Mesenchymal stem cell (in vitro differentiated cells and primary cell): ENCODE data around the gene SNX20.

ENCODE experiments used
- DNase-seq: peaks from one replicate; pipeline ENCODE4 v3.0.0-alpha.2; 2013
- H2AFZ ChIP-seq: one replicate; pipeline ENCODE4 v1.6.1; 2013; ENCODE audit warnings: low read depth, mild to moderate bottlenecking, control low read depth, inconsistent platforms, low read length, moderate library complexity
- H2AK5ac ChIP-seq: 2 replicates; pipeline ENCODE4 v1.6.1; 2013; ENCODE audit warnings: low read length, moderate library complexity, mild to moderate bottlenecking, inconsistent platforms; ENCODE audit not compliant: severe bottlenecking
- H2BK120ac ChIP-seq: one replicate; pipeline ENCODE4 v1.6.1; 2013; ENCODE audit warnings: low read depth, mild to moderate bottlenecking, inconsistent platforms, low read length, moderate library complexity
- H2BK12ac ChIP-seq, 2 experiments: one replicate each; pipeline ENCODE4 v1.6.1; 2013; ENCODE audit warnings: inconsistent platforms in 2 of 2, low read length in 2 of 2, mild to moderate bottlenecking in 2 of 2, moderate library complexity in 2 of 2, control low read depth in 1 of 2
- H2BK15ac ChIP-seq: one replicate; pipeline ENCODE4 v1.6.1; 2013; ENCODE audit warnings: mild to moderate bottlenecking, low read depth, inconsistent platforms; ENCODE audit not compliant: poor library complexity, severe bottlenecking
- H2BK5ac ChIP-seq: 2 replicates; pipeline ENCODE4 v1.6.1; 2013; ENCODE audit warnings: low read depth, mild to moderate bottlenecking, low read length, control low read depth, inconsistent platforms; ENCODE audit not compliant: poor library complexity, severe bottlenecking
- H3K14ac ChIP-seq, 2 experiments: one replicate each; pipeline ENCODE4 v1.6.1; 2013; ENCODE audit warnings: inconsistent platforms in 2 of 2, low read length in 2 of 2, control low read depth in 1 of 2, mild to moderate bottlenecking in 1 of 2, moderate library complexity in 1 of 2
- H3K18ac ChIP-seq, 2 experiments: one replicate each; pipeline ENCODE4 v1.6.1; 2013; ENCODE audit warnings: inconsistent platforms in 2 of 2, low read length in 2 of 2, control low read depth in 1 of 2, low read depth in 1 of 2, mild to moderate bottlenecking in 1 of 2
- H3K23ac ChIP-seq, 2 experiments: one replicate each; pipeline ENCODE4 v1.6.1; 2013; ENCODE audit warnings: inconsistent platforms in 2 of 2, low read length in 2 of 2, mild to moderate bottlenecking in 2 of 2, moderate library complexity in 2 of 2, control low read depth in 1 of 2
- H3K27ac ChIP-seq: 2 replicates; pipeline ENCODE4 v1.5.1; 2013; ENCODE audit warnings: mild to moderate bottlenecking, moderate library complexity, low read length, control low read depth, inconsistent platforms; ENCODE audit not compliant: poor library complexity, severe bottlenecking
- H3K27me3 ChIP-seq, 2 experiments: 2 replicates each; pipeline versions ENCODE4 v1.6.1 to v1.7.0; 2013; ENCODE audit warnings: low read length in 2 of 2, mild to moderate bottlenecking in 2 of 2, moderate library complexity in 2 of 2, control low read depth in 1 of 2, inconsistent platforms in 1 of 2; ENCODE audit not compliant: control insufficient read depth in 1 of 2, insufficient read depth in 1 of 2
- H3K36me3 ChIP-seq, 2 experiments: 2 replicates each; pipeline versions ENCODE4 v1.6.1 to v1.7.0; 2013; ENCODE audit warnings: low read length in 2 of 2, control low read depth in 1 of 2, inconsistent platforms in 1 of 2, low read depth in 1 of 2, mild to moderate bottlenecking in 1 of 2; ENCODE audit not compliant: insufficient read depth in 2 of 2, control insufficient read depth in 1 of 2
- H3K4ac ChIP-seq, 2 experiments: one replicate each; pipeline ENCODE4 v1.6.1; 2013; ENCODE audit warnings: inconsistent platforms in 2 of 2, low read length in 2 of 2, mild to moderate bottlenecking in 2 of 2, moderate library complexity in 2 of 2, control low read depth in 1 of 2, low read depth in 1 of 2
- H3K4me1 ChIP-seq: 2 replicates; pipeline ENCODE4 v1.6.1; 2013; ENCODE audit warnings: low read depth, low read length, control low read depth; ENCODE audit not compliant: control insufficient read depth, insufficient read depth
- H3K4me2 ChIP-seq: 2 replicates; pipeline ENCODE4 v1.6.1; 2013; ENCODE audit warnings: low read length, mild to moderate bottlenecking, inconsistent platforms; ENCODE audit not compliant: poor library complexity, severe bottlenecking
- H3K4me3 ChIP-seq, 2 experiments: 2 replicates each; pipeline versions ENCODE4 v1.5.1 to v1.7.0; 2013; ENCODE audit warnings: low read length in 2 of 2, mild to moderate bottlenecking in 2 of 2, control low read depth in 1 of 2, low read depth in 1 of 2; ENCODE audit not compliant: insufficient read depth in 1 of 2
- H3K79me1 ChIP-seq: replicated peaks from 2 replicates; pipeline ENCODE4 v1.6.1; 2013; ENCODE audit warnings: mild to moderate bottlenecking, control low read depth, low read length, inconsistent platforms; ENCODE audit not compliant: poor library complexity, severe bottlenecking
- H3K9ac ChIP-seq: 2 replicates; pipeline ENCODE4 v1.7.0; 2013; ENCODE audit warnings: mild to moderate bottlenecking, low read length, moderate library complexity
- H3K9me3 ChIP-seq: 2 replicates; pipeline ENCODE4 v1.7.0; 2013; ENCODE audit warnings: mild to moderate bottlenecking, low read length; ENCODE audit not compliant: control insufficient read depth
- H4K8ac ChIP-seq: one replicate; pipeline ENCODE4 v1.6.1; 2013; ENCODE audit warnings: inconsistent platforms, mild to moderate bottlenecking, low read length, moderate library complexity
- H4K91ac ChIP-seq: one replicate; pipeline ENCODE4 v1.6.1; 2013; ENCODE audit warnings: mild to moderate bottlenecking, low read length, inconsistent platforms
- WGBS: methylation state at CpG from one replicate; pipeline ENCODE4 v1.1.7; 2013; ENCODE audit warnings: mixed read lengths; 5-methylcytosine and 5-hydroxymethylcytosine counted together

Gene SNX20

DNA sequence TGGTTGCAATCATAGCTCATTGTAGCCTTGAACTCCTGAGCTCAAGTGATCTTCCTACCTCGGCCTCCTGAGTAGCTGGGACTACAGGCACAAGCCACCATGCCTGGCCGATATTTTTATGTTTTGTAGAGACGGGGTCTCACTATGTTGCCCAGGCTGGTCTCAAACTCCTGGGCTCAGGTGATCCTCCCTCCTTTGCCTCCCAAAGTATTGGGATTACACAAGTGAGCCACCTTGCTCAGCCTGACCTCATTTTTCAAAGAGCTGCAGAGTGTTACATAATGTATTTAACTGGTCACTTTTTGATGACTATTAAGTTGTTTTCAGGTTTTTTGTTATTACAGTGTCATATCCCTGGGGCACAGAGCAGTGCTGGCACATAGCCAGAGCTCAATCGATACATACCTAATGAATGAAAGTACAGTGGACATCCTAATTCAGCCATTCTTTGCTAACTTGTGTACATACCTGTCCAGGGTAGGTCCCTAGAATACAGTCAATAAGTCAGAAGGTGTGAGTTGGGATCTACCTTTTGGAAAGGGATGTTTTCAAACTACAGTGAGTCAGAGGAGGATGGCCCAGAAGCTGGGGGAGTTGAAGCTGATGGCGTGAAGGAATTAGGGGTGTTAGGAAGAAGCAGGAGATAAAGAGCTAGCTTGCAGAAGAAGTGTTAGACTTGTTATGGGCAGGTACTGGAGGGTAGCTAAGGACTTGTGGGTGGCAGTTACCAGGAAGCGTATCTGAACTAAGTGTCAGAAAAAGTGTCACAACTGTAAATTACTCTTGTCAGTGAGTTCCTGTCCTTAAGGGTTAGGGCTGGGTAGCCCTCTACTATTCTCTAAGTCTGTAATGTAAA is 40.7 kb upstream of the SNX20 start:
- Histone ChIP-seq H3K4me2 (no peak overlapping the region), H3K9me3 (no peaks in the 10 kb centered on the region), H3K79me1 (no peaks in the 10 kb centered on the region), H3K4me1 (no peaks in the 10 kb centered on the region), H2BK120ac (no peak overlapping the region), H3K27me3 (peaks cover 0 to 3% of the 10 kb centered on the region in 2 experiments), H4K8ac (no peak overlapping the region), H3K36me3 (no peaks in the 10 kb centered on the region), H3K9ac (no peak overlapping the region), H2BK15ac (no peak overlapping the region), H3K27ac (no peak overlapping the region), H2BK12ac (no peak overlapping the region), H2AFZ (no peak overlapping the region), H2AK5ac (no peak overlapping the region), H3K4ac (no peak overlapping the region), H3K18ac (no peak overlapping the region), H4K91ac (no peak overlapping the region), H3K14ac (no peak overlapping the region), H3K4me3 (no peak overlapping the region), H3K23ac (no peak overlapping the region), H2BK5ac (no peak overlapping the region)
- 88% methylated on average over 6 of the region's 6 CpGs for WGBS
- no peak for DNase-seq

DNA sequence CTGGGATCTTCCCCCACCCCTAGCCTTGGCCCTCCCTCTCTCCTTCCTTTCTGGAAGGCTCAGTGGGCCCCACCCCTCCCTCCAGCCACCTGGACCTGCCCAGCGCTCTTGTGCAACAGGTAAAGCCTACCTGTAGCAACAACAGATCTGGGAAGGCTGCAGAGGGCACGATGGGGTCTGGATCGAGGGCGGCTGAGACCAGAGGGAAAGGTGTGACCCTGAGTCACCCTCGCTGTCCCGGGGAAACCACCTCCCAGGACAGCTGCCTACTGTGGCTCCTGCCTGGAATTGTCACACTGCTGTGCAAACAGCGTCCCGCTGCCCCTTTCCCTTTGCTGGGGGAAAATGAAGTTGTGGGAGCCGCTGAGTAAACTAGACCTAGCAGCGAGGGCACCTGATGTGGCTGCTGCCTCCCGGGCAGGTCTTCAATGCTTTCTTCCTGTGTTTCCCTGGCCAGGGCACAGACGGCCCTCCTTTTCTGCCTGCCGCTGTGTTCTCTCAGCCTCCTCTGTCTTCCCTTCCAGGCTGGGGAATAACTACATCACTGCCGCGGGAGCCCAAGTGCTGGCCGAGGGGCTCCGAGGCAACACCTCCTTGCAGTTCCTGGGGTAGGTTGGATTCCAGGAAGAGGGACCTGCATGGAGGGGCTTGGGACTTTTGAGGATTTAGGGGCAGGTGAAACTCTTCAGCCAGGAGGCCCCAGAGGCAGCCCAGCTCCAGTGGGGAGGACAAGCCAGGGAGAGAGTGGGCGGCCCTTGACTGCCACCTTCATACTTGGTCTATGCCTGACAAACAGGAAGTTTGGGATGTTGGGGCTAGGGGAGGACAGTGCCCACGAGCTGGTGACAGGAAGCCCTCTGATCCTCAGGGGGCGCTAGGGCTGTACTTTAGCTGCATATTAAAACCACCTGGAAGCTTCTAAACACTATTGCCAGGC is 38.6 kb upstream of the SNX20 start:
- H4K91ac ChIP-seq, result no peak overlapping the region
- H3K27me3 ChIP-seq, result peaks cover 0 to 3% of the 10 kb centered on the region in 2 experiments
- no peak overlapping the region for H3K4ac ChIP-seq
- no peak overlapping the region for H3K4me2 ChIP-seq
- no peak overlapping the region for H3K23ac ChIP-seq
- no peak overlapping the region for H2AK5ac ChIP-seq
- no peak overlapping the region for H4K8ac ChIP-seq
- no peak overlapping the region for H2BK12ac ChIP-seq
- DNase-seq, result no peak
- H3K18ac ChIP-seq, result no peak overlapping the region
- no peak overlapping the region for H3K27ac ChIP-seq
- no peaks in the 10 kb centered on the region for H3K79me1 ChIP-seq
- no peak overlapping the region for H2BK120ac ChIP-seq
- H3K4me1 ChIP-seq, result no peaks in the 10 kb centered on the region
- H2BK5ac ChIP-seq, result no peak overlapping the region
- no peaks in the 10 kb centered on the region for H3K36me3 ChIP-seq
- no peak overlapping the region for H2BK15ac ChIP-seq
- no peak overlapping the region for H3K4me3 ChIP-seq
- H2AFZ ChIP-seq, result no peak overlapping the region
- no peak overlapping the region for H3K14ac ChIP-seq
- H3K9ac ChIP-seq, result no peak overlapping the region
- H3K9me3 ChIP-seq, result no peaks in the 10 kb centered on the region
- WGBS, result 76% methylated on average over 20 of the region's 20 CpGs

DNA sequence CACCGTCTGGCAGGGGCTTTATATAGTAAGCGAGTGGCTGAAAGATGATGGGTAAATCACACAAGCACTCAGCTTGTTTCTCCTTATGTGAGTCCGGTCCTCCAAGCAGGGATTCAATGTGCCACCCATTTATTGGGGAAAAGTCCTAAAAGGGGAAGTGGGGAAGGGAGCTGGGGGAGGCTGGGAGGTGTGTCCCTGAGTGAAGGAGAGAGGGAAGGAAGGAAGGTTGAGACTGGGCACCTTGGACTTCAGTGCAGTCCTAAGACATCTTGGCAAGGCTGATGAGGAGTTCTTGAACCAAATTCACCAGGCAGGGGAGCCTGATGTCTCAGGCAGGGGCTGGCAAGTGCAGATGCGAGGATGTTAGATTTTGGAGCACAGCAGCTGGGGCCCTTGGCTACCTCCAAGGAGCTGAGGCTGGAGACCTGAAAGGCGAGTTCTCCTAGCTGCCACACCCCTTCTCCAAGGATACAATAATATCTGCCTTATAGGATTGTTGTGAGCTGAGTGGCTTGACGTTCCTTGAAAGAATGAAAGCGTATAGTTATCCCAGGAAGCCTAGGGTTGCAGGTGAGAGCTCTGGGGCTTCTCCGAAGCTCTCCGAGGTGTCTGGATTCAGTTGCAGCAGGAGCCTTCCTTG is 37.8 kb upstream of the SNX20 start:
- Histone ChIP-seq H3K4me1 (no peaks in the 10 kb centered on the region), H3K79me1 (no peaks in the 10 kb centered on the region), H3K36me3 (no peaks in the 10 kb centered on the region), H2BK12ac (no peak overlapping the region), H3K27ac (no peak overlapping the region), H2BK15ac (no peak overlapping the region), H3K23ac (no peak overlapping the region), H3K4me3 (peak overlapping the region in 1 of 2 experiments; percentile 67), H3K4me2 (no peak overlapping the region), H2AK5ac (no peak overlapping the region), H2BK5ac (no peak overlapping the region), H2BK120ac (no peak overlapping the region), H4K8ac (no peak overlapping the region), H3K4ac (no peak overlapping the region), H3K9me3 (no peaks in the 10 kb centered on the region), H4K91ac (no peak overlapping the region), H3K9ac (no peak overlapping the region), H3K27me3 (peaks cover 0 to 3% of the 10 kb centered on the region in 2 experiments), H2AFZ (no peak overlapping the region), H3K14ac (no peak overlapping the region), H3K18ac (no peak overlapping the region)
- DNase-seq, result no peak
- WGBS, result 83% methylated on average over 6 of the region's 9 CpGs
